NCI-H524 treated with DMSO at 0.1 percent for 48 hours (cell line): ENCODE measurements around the gene PLXND1.

Experiments
- DNase-seq: peaks from one replicate; lab custom pipeline; 2025; lab: John Stamatoyannopoulos, UW

PLXND1 gene

DNA sequence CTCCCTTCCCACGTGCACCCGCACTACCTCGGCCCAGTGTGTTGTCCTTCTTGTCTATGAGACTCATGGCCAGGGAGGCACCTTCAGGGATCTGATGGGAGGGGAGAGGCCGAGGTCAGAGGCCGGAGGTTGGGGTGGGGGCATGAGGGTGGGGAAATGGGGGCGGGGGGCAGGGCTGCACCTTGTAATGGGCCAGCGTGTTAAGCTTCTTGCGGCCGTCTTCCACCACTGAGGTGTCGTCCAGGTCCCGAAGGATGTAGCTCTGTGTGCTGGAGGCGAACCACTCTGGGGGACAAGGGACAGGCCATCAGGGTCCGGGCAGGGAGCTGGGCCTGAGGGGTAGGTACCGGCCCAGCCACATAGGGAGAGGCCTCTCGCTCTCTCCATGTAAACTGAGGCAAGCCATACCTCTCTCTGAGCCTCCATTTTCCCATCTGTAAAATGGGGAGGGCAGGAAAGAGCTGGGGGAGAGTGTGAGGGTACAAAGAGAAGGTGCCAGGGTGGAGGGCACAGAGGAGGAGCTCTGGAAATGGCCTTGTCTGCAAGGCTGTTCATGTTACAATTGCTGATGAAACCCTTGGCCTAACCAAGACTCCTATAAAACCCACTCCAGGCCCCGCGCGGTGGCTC lies 44.7 kb downstream of the PLXND1 start:
- no peak for DNase-seq

DNA sequence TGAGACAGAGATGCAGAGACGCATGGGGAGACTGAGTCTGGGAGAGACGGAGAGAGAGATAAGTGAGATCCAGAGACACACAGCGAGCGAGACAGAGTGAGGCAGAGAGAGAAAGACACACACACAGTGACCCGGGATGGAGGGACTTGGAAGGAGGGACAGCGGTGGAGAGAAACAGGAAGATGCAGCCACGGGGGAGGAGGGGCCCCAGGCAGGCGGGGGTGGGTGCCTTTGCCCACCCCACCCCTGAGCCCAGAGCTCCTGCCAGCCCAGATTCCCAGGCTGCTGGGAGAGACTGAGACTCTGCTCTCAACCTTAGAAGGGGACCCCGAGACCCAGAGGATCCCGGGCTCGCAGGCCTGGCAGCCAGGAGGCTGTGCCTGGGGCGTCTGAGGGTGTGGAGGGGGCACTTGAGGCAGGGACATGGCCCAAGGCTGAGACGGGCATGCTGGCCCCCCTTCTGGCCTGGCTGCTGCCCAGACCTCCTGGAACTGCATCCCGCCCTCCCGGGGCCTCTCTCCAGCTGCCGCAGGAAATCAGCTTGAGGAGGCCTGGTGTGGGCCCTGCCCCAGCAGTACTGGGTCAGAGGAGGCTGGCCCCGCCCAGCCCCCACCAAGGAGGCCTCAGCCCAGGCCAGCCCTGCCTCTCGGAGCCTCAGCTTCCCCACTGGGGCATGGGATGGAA lies 45.4 kb downstream of the PLXND1 start:
- no peak for DNase-seq

DNA sequence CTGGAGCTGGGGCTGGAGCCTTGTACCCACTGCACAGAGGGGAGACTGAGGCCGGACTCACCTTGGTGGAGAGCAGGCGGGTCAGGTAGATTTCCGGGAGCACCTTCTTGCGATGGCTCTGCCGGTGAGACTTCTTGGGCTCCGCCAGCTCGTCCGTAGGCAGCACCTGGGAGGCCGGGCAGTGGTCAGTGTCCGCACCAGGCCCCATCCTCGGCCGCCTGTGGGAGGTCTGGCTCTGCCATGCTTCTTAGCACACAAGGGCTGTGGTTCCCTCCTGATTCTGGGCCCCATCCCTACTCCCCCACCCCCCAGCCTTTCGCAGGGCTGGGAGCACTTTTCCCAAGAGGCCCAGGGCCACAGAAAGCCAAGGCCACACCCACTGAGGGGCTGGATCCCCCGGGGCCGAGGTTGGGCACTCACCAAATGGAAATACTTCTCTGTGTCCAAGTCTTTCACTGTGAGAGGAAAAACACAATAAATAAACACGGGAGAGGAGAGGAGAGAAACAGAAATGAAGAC lies 46.1 kb downstream of the PLXND1 start:
- DNase-seq = no peak

DNA sequence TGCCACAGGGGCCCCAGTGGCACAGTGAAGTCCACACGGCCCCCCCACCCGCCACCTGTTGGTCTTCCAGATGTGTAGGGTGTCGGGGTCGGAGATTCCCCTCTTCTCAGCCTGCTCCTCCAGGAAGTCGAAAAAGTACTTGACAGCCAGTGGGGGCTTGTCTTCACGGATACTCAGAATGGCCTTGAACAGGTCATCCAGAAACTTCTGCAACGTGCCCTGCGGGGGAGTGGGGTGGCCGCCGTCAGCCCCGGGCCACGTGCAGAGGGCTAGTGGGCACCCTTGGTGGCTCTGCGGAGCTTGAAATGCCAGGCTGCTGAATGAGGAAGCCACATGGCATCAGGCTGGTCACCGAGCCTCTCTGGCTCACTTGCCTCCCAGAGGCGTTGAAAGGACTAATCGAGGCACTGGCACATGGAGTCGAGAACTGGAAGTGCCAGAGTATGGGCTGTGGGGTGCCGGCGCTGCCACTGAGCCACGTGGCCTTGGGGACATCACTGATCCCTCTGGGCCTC lies 46.9 kb downstream of the PLXND1 start:
- no peak for DNase-seq

DNA sequence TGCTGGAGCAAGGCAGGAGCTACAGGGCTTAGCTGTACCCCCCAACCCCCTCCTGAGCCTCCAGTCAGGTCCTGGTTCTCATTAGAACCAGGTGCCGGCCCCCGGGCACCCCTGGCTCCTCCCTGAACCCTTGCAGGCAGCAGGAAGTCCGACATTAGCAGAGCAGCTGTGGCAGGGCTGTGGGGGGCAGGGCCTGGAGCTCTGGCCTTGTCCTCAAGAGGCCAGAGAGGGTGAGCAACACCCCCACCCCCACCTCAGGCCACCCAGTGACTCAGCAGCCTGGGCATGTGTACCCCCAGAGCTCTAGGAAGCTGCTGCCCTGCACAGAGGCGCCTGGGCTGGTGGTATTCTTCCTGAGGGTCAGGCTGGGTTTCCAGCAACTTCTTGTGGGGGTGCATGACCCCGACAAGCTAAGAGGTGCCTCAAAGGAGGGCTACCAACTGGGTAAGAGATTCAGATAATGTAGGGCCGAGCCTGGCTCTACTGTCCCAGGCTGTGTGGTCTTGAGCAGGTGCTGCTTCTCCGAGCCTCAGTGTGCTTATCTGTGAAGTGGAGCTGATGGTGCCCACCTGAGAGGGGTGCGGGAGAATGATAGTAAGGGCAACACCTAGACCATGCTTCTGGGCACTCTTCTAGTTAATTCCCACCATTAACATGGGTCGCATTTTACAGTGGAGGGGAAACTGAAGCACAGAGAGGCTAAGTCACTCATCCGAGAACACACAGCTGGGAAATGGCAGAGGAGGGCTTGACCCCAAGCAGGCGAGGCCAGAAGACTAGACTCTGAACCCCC lies 47.5 kb downstream of the PLXND1 start:
- no peak for DNase-seq

DNA sequence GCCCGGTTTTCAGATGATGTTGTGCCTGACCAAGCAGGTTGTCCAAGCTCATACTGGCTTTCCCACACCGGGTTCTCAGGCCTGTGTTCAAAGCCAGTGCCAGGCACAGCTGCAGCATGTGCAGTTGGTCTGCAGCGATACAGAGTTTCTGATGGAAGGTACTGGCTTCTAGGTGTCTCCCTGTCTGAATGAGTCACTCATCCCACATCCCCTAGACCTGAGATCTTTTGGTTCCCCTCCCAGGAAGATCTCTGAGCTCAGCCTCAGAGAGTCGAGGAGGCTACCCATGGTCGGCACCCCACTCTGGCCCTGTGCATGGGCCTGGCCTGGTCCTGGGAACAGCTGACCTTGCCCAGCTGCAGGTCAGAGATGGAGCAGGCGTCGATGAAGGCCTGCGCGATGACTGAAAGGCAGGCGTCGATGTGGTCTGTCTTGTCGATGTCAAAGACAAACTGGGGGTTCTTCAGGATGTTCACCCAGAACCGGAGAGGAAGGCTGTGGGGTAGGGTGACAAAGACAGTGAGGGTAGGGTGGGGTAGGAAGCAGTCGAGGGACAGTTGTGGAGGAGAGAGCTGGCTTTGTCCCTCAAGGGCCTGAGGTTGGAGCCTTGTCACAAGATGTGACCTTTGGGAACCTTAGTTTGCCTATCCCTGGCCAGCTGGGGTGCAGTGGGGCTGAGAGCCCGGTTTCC lies 48.2 kb downstream of the PLXND1 start:
- no peak for DNase-seq

DNA sequence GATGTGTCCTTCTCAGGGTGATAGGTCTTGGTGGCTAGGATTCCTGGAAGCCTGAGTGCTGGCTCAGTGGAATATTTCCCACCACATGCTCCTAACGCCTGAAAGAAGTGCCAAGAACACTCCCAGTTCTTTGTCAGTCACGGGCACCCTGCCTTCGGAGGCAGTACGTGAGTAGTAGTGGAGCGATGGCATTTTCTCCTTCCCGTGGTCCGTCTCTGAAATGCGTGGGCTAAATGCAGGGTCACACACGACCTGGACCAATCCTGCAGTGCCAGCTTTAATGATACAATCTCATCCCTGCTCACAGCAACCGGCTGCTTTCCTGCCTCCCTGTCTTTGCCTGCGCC lies 49.0 kb downstream of the PLXND1 start:
- no peak for DNase-seq

DNA sequence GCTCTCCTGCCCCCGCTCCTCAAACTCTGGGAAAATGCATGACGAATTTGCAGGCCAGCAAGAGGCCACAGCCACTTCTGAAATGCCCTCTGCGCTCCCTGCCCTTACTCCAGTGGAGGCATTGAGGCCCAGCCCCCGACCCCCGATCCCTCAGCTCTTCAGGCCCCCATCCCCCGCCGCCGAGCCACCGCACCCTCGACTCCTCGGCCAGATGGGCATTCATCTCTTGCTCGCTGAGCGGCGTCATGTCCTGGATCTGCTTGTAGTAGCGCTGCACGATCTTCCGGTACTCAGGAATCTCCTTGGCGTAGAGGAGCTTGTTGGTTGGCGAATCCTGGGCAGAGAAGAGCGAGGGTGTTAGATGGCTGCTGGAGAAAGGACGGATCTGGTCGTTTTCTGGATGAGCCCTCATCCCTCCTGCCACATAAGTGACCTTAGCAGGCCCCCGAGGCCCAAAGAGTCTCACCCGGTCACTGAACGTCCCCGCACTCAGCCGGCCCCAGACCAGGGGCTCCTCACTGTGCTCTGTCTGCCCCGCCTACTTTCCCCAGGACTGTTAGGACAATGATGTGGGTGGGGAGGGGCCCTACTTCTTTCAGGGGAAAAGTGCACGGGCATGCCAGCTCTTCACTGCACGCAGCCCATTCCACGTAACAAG lies 49.5 kb downstream of the PLXND1 start:
- DNase-seq = no peak

DNA sequence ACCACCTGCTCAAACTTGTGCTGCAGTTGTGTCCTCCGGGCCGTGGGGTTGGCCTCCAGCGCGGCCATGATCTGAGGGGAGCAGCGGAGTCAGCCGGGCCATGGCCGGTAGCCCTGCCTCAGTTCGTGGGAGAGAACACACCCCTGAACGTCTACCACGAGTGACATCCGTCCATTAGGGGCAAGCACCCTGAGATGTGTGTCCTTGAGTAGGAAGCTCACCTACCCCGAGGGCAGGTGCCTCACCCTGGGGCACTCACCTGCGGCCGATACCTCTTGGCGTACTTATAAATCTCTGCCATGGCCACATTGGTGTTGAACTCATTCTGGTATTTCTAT lies 50.1 kb downstream of the PLXND1 start:
- no peak for DNase-seq

DNA sequence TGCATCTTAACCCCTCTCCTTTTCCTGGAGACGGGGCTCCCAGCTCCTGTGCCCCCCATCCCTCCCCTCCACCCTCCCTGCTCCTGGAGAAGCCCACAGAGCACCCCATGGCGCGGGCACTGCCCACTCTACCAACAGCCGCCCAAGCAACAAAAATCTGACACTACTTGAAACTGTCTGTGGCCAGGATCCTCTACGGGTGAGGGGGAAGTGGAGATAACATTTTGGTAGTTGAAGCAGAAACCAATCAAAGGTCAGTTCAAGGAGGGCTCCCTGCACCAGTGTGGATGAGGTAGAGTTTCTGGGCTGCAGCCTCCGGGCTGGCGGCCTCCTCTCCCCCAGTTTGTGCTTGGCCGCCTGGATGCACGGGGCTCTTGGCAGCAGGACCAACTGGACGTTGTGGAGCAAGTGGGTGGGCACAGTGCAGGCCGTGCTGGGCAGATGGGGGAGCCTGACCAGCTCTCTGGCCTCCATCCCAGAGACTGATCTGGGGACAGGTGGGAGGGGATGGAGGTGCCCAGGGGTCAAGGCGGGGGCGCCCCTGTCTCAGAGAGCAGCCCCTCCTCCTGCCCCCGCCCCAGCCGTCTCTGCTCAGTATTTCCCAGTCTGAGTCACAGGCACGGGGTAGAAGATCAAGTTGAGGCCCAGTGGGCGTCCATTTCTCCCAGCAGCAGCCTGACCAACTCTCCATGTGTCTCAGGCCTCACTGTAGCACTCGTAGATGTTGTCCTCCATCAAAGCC lies 50.7 kb downstream of the PLXND1 start:
- DNase-seq = no peak

DNA sequence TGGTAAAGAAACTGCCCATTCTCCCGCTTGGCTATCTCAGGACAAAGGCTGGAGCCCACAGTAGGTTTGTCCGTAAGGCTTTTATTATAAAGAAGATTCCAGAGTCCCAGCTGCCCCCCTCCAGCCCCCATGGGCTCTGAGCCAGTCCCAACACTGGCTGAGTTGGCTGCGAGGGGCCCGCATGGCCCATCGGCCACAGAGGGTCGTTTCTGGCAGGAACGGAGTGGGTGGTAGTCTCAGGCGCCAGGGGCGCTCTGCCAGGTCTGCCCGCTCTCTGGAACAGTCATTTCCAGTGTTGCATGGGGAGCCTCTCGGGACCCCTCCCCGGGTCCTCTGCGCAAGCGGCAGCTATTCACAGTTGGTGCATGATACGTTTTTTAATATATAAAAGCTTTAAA lies 51.3 kb downstream of the PLXND1 start:
- no peak for DNase-seq

DNA sequence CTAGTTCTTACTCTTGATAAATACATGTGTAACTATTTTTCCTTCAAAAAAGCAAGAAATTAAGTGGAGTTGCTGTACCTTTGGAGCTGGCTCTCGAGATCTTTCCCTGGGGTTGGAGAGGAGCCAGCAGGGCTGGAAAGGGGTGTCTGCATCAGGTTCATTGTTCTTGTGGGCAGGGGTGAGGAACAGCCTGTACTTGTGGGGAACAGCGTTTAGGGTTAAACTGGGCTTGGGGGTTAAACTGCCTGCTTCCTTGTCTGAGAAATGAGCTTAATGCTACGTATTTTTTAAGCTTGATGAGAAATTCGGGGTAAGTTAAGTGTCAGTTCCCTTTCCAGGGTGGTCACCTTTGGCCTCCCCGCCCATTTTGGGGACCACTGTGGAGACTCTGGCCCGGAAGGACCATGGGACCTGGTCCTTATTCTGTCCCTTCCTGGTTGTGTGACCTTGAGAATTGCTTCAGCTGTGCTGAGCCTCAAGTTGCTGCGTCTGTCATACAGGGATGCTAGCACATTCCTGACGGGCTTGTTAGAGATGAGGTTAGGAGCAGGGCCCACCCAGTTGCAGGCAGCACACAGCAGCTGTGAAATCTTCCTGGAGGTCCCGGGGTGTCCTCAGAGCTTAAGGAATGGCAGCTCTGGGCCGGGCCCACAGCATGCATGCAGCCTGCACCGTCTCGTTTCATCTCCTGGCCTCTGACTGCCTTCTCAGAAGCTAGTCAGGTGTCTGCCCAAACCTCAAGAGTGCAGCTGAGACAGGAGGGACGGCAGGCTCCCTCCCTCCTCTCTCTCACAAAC lies 51.9 kb downstream of the PLXND1 start:
- DNase-seq = no peak

DNA sequence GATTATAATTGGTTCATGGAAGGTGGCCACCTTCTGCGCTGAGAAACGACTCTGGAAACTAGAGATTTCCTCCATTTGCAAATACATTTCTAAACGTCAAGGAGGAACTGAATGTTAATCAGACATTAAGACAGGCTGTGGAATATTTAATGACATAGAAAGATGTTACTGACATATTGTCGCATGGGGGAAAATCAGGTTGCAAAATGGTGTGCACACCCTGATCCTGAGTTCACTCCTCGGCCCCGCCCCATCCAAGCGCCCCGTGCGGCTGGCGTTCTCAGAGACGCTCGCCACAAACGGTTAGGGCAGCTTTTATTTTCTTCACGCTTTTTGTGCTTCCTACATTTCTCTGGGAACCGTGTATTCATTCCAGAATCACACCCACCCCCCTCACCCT lies 52.8 kb downstream of the PLXND1 start:
- no peak for DNase-seq

DNA sequence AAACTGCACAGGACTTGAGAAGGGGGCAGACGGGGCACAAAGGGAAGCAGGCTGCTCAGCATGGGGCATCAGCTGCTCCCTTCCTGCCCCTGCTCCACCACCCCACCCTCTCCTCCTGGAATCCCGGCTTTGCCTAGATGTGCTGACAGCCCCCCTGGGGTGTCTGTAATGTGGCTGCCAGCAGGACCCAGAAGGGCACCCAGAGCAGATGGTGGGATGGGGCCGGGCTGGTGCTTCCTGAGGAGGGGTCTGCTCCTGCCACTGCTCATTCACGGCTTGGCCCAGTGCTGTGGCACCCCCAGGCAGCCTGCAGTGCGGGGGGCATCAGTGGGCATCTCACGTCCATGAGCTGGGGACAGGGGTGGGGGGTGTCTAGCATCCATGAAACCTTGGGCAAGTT lies 53.3 kb downstream of the PLXND1 start:
- no peak for DNase-seq

DNA sequence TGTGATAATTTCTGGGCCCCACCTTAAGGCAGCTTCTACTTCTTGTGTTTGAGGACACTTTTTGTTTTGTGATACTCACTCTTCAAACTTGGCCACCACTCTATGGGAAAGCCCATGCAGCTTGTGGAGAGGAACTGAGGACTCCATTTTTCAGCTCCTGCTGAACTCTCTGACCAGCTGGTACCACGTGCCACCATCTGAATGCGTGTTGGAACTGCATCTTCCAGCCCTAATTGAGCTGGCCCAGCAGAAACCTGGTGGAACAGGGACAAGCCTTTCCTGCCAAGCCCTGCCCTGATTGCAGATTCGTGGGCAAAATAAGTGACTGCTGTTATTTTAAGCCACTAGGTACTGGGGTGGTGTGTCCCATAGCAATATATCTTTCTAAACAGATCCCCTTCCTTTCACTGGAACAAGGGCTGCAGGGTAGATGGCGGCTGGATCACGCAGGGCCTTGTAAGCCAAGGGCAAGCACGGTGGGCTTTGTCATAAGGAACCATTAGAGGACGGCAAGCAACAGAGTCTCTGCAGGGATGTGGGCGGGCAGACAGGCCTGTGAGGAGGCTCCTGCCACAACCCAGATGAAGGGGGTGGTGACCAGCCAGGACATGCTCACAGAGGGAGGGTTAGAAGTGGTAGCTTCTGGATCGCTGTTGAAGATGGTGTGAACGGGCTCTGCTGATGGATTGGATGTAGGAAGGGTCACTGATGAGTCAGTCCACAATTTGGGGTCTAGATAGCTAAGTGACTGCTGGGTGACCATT lies 54.0 kb downstream of the PLXND1 start:
- no peak for DNase-seq

DNA sequence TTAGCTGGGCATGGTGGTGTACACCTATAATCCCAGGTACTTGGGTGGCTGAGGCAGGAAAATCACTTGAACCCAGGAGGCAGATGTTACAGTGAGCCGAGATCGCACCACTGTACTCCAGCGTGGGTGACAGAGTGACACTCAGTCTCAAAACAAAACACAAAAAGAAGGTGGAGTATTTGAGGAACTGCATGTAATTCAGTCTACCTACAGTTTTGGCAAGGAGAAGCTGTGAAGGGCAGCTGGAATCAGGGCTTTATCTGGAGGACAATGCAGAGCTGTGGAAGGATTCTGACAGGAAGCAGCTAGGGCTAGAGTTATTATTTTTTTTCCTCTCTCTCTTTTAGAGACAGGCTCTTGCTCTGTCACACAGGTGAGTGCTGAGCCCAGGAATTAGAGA lies 56.7 kb downstream of the PLXND1 start:
- no peak for DNase-seq

DNA sequence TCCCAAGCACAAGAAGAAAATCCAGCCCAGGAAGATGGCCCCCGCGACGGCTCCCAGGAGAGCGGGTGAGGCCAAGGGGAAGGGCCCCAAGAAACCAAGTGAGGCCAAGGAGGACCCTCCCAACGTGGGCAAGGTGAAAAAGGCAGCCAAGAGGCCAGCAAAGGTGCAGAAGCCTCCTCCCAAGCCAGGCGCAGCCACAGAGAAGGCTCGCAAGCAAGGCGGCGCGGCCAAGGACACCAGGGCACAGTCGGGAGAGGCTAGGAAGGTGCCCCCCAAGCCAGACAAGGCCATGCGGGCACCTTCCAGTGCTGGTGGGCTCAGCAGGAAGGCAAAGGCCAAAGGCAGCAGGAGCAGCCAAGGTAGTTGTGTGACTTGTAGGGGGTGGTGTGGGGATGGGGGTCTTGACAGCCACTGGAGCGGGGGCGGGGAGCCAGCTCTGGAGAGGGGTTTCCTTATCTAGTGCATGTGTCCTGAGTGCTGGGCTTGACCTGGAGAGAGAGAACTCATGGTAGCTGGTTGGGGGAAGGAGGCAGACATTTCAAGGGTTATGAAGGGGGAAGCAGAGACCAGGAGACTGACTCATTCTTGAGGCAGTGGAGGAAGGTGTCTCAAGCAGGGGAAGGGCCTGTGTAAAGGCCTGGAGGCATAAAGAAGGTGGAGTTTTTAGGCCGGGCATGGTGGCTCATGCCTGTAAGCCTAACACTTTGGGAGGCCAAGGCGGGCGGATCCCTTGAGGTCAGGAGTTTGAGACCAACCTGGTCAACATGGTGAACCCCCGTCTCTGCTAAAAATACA lies 57.3 kb downstream of the PLXND1 start:
- no peak for DNase-seq

DNA sequence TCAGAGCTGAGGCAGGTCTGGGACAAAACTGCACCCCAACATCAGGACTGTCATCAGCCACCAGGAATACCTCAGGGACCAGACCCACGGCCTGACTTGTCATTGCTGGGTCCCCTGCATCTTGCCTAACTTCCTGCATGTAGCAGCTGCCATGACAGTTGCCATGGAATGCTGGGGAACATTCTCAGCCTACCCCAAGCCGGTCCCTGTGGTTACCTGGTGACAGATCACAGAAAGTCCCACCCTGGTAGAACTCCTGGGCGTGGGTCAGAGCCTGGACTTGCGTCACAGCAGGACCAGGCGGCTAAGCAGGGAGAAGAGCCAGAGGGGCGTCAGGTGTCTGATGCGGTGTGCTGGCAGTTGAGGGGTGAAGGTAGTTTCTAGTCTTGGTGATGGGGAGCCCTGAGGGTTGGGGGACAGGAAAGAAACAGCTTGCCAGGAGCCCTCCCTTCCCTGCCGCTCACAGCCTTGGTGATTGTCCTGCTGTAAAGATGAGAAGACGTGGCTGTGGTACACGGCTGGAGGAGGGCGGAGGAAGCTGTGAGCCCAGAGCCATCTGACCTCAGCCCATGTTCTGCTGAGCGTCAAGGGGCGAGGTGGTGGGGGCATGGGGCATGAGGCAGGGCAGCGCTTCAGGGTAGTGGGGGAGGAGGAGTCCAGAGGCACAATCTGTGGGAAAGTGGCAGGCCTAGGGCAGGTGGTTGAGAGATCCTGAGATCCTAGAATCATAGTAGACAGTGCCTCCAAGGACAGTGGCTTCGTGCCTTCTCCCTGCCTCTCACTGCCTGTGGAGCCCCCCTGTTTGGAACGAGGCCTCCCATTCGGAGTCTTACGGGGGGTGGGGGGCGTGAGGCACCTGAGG lies 58.1 kb downstream of the PLXND1 start:
- DNase-seq = no peak
